Tibial nerve (tissue), 4 donors: ENCODE data around the gene BMP8B.

ENCODE experiments used
- CTCF ChIP-seq, 5 experiments: fragments of 200-600 bp in 3 of 5; fragments of 450-650 bp in 2 of 5; sonication (generic) in 3 of 5; IDR thresholded peaks; one replicate each; pipeline ENCODE4 v1.5.1; 2016 to 2019; ENCODE audit warnings: antibody characterized with exemption in 5 of 5, mild to moderate bottlenecking in 3 of 5, moderate library complexity in 2 of 5
- EP300 ChIP-seq, 2 donors: sonication (generic); formaldehyde crosslinking; IDR thresholded peaks; one replicate each; pipeline ENCODE4 v1.6.1; 2017; ENCODE audit warnings: antibody characterized with exemption in 2 of 2, mild to moderate bottlenecking in 1 of 2
- POLR2A ChIP-seq, 2 donors: fragments of 450-650 bp; IDR thresholded peaks; one replicate each; pipeline ENCODE4 v1.6.1; 2017; ENCODE audit warnings: antibody characterized with exemption in 2 of 2, mild to moderate bottlenecking in 2 of 2, moderate library complexity in 2 of 2

DNA sequence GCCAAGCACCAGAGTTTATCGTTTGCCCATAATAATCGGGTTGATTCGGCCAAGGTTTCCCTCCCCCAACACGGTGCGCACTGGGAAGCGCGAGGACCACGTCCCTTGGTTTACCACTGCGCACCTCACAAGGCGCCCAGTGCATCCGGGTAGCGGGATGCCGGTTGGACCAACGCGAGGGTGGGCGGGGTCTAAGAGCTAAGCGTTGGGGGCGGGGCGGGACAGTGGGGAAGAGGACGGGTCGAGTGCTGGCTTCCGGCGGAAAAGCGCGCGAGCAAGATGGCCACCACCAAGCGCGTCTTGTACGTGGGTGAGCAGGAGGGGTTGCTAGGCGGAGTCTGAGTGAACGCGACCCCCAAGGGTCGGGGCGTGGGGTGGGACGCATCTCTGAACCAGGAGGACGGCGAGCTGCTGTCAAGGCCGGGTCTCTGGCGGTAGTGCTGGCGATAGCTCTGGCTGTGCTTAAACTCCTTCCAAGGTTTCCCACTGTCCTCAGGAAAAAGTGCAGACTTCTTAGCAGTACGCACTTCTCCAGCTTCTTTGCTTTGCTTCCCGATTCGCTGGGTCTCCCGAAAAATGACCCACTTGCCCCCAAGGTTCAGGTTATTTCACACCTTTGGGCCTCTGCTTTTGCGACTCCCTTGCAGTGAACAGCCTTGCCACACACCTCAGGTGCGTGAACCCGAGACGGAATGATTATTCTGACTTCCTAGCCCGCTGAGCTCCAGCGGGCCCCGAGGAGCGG lies 49.9 kb downstream of the BMP8B start, which contains the start of gene PPIE:
- TF ChIP-seq CTCF (IDR thresholded peaks at IDR 0.05) (no peak), POLR2A (IDR thresholded peaks at IDR 0.05) (peak in 1 of 2 donors; percentile 46), EP300 (IDR thresholded peaks at IDR 0.05) (peak in 1 of 2 donors; percentile 81)
